K562 (cell line): ENCODE data around the gene CCNY. TPM values are rescaled to one million over a fixed set of nuclear protein-coding genes. Genes with fewer than 3 reads are reported as not detected.
A peak's percentile ranks its signal among the peaks of the same experiment; 100 is the strongest.

Experiments used
- ATAC-seq: fragments of 200-7000 bp; cut with Tn5 transposase; 3 replicates; pipeline ENCODE4 v1.9.1; 2020; ENCODE audit warnings: moderate library complexity
- BruUV-seq: library from RNA; stranded (reverse); fragments of 400-500 nt; replicated peaks from 2 replicates; lab custom pipeline; 2021; lab: Mats Ljungman, UMichigan
- CTCF ChIA-PET: fragments of 300-600 bp; formaldehyde crosslinking; extraction: SDS; loops from one replicate; lab custom pipeline; 2021; ENCODE audit warnings: low intra/inter-chr PET ratio; lab: Yijun Ruan, JAX
- POLR2A ChIA-PET: fragments of 300-600, 350-650 bp; sonication (Branson Sonifier 250); formaldehyde crosslinking; extraction: SDS; loops from one replicate; lab custom pipeline; 2021; ENCODE audit warnings: antibody characterized with exemption, inconsistent platforms; lab: Yijun Ruan, JAX
- DNase-seq, 4 experiments: peaks; one replicate each; pipeline versions ENCODE4 v3.0.0 to v3.0.0-alpha.2; 2011 to 2018; ENCODE audit warnings: low spot score in 3 of 4, mixed read lengths in 3 of 4; ENCODE audit errors: extremely low read depth in 1 of 4
- FAIRE-seq: peaks from 2 replicates; lab custom pipeline; 2011; peaks lifted over from hg19 to GRCh38; lab: Jason Lieb, UNC
- H2AFZ ChIP-seq: 2 replicates; pipeline ENCODE4 v1.6.0; 2011; ENCODE audit warnings: low read depth, low read length, control low read depth, inconsistent platforms
- H3K27ac ChIP-seq: fragments of 200-600 bp; 3 replicates; pipeline ENCODE4 v1.8.0; 2011; ENCODE audit warnings: low read depth, mild to moderate bottlenecking, control low read depth, inconsistent platforms, low read length, moderate library complexity, mixed read lengths; ENCODE audit errors: extremely low read depth
- H3K27me3 ChIP-seq, 2 experiments: fragments of 300-600 bp in 1 of 2; 2 replicates in 1 of 2; 3 replicates in 1 of 2; pipeline versions ENCODE4 v1.6.0 to v1.8.0; 2011; ENCODE audit warnings: inconsistent platforms in 2 of 2, low read length in 2 of 2, mild to moderate bottlenecking in 1 of 2, mixed read lengths in 1 of 2, moderate library complexity in 1 of 2; ENCODE audit not compliant: control insufficient read depth in 2 of 2, insufficient read depth in 2 of 2
- H3K36me3 ChIP-seq: fragments of 300-600 bp; 3 replicates; pipeline ENCODE4 v1.8.0; 2011; ENCODE audit warnings: mild to moderate bottlenecking, low read length, inconsistent platforms; ENCODE audit not compliant: control insufficient read depth, insufficient read depth
- H3K4me1 ChIP-seq, 2 experiments: fragments of 200-600 bp in 1 of 2; replicated peaks in 1 of 2; 2 replicates in 1 of 2; 3 replicates in 1 of 2; pipeline versions ENCODE4 v1.5.1 to v1.8.0; 2011; ENCODE audit warnings: inconsistent platforms in 2 of 2, low read length in 2 of 2, mild to moderate bottlenecking in 1 of 2, mixed read lengths in 1 of 2, moderate library complexity in 1 of 2; ENCODE audit not compliant: control insufficient read depth in 2 of 2, insufficient read depth in 2 of 2
- H3K4me2 ChIP-seq: 2 replicates; pipeline ENCODE4 v1.6.1; 2011; ENCODE audit warnings: low read length, control low read depth, inconsistent platforms, mixed read lengths; ENCODE audit not compliant: insufficient read depth
- H3K4me3 ChIP-seq: fragments of 200-600 bp; sonication (generic), shearing (Covaris generic); 2 replicates; pipeline ENCODE4 v1.5.1; 2016; ENCODE audit warnings: control low read depth, inconsistent platforms
- H3K79me2 ChIP-seq: fragments of 200-600 bp; 3 replicates; pipeline ENCODE4 v1.8.0; 2011; ENCODE audit warnings: low read length, inconsistent platforms; ENCODE audit not compliant: control insufficient read depth, insufficient read depth
- H3K9ac ChIP-seq, 2 experiments: 2 replicates each; pipeline versions ENCODE4 v1.6.0 to v1.6.1; 2011; ENCODE audit warnings: low read depth in 2 of 2, low read length in 2 of 2, control low read depth in 1 of 2, inconsistent platforms in 1 of 2, mild to moderate bottlenecking in 1 of 2, mixed read lengths in 1 of 2; ENCODE audit not compliant: insufficient read depth in 1 of 2
- H3K9me1 ChIP-seq: one replicate; pipeline ENCODE4 v1.6.0; 2011; ENCODE audit warnings: inconsistent platforms, mild to moderate bottlenecking, low read length, moderate library complexity; ENCODE audit not compliant: control insufficient read depth, insufficient read depth
- H3K9me3 ChIP-seq: replicated peaks from 2 replicates; pipeline ENCODE4 v1.5.1; 2011; ENCODE audit warnings: low read depth, low read length, inconsistent platforms; ENCODE audit not compliant: control insufficient read depth, insufficient read depth
- H4K20me1 ChIP-seq: replicated peaks from 2 replicates; pipeline ENCODE4 v1.6.1; 2011; ENCODE audit warnings: low read length, inconsistent platforms, mixed read lengths; ENCODE audit not compliant: control insufficient read depth, insufficient read depth
- ARID1B ChIP-seq: fragments of 450-650 bp; IDR thresholded peaks from 2 replicates; pipeline ENCODE4 v1.6.1; 2016; ENCODE audit warnings: antibody characterized with exemption, mild to moderate bottlenecking, inconsistent platforms
- CTBP1 ChIP-seq: fragments of 450-650 bp; IDR thresholded peaks from 2 replicates; pipeline ENCODE4 v1.6.1; 2016; ENCODE audit warnings: borderline replicate concordance
- FOXK2 ChIP-seq, 2 experiments: fragments of 450-650 bp; IDR thresholded peaks in 1 of 2; conservative IDR thresholded peaks in 1 of 2; 2 replicates each; pipeline ENCODE4 v1.6.1; 2016; ENCODE audit warnings: low read depth in 2 of 2, mild to moderate bottlenecking in 1 of 2
- JUN ChIP-seq, 2 experiments: sonication (generic) in 1 of 2; formaldehyde crosslinking in 1 of 2; IDR thresholded peaks; 2 replicates each; pipeline versions ENCODE4 v1.6.1 to v1.8.0; 2012 to 2022; ENCODE audit warnings: borderline replicate concordance in 2 of 2, mild to moderate bottlenecking in 2 of 2, improper control_type of control experiment in 1 of 2, low read depth in 1 of 2, low read length in 1 of 2, missing genetic modification reagents in 1 of 2
- MCM2 ChIP-seq: fragments of 450-650 bp; IDR thresholded peaks from 2 replicates; pipeline ENCODE4 v1.6.1; 2017; ENCODE audit warnings: low read depth, mild to moderate bottlenecking
- NR1H2 ChIP-seq: sonication (generic); formaldehyde crosslinking; IDR thresholded peaks from 2 replicates; pipeline ENCODE4 v1.4.0; 2020; ENCODE audit warnings: mild to moderate bottlenecking, missing genetic modification reagents
- PHB ChIP-seq: fragments of 250-450 bp; sonication (Bioruptor Pico); IDR thresholded peaks from 2 replicates; pipeline ENCODE4 v1.5.0; 2021
- PHF8 ChIP-seq: fragments of 200-600 bp; sonication (generic); IDR thresholded peaks from 2 replicates; pipeline ENCODE4 v1.6.1; 2012; ENCODE audit warnings: mixed run types, mild to moderate bottlenecking, inconsistent platforms, low read length, moderate library complexity, borderline replicate concordance
- POLR2B ChIP-seq: fragments of 450-650 bp; IDR thresholded peaks from 2 replicates; pipeline ENCODE4 v1.6.1; 2018; ENCODE audit warnings: low read depth; ENCODE audit not compliant: partially characterized antibody
- POLR3G ChIP-seq: IDR thresholded peaks from 2 replicates; pipeline ENCODE4 v1.6.1; 2011; ENCODE audit not compliant: insufficient read length, insufficient replicate concordance; ENCODE audit errors: extremely low read depth
- POU5F1 ChIP-seq: fragments of 150-350 bp; IDR thresholded peaks from 2 replicates; pipeline ENCODE4 v1.6.1; 2014; ENCODE audit warnings: borderline replicate concordance, low read length, low read depth, mild to moderate bottlenecking; ENCODE audit not compliant: partially characterized antibody
- TRIM24 ChIP-seq, 2 experiments: fragments of 450-650 bp; IDR thresholded peaks; 2 replicates each; pipeline ENCODE4 v1.6.1; 2016
- TRIM28 ChIP-seq: fragments of 450-650 bp; IDR thresholded peaks from 2 replicates; pipeline ENCODE4 v1.6.1; 2017
- U2AF2 ChIP-seq: fragments of 200-400 bp; formaldehyde crosslinking; optimal IDR thresholded peaks from 2 replicates; pipeline ENCODE3; 2017; ENCODE audit warnings: low read depth, mild to moderate bottlenecking, low read length
- ZFX ChIP-seq: sonication (generic); formaldehyde crosslinking; IDR thresholded peaks from 2 replicates; pipeline ENCODE4 v1.8.0; 2022; ENCODE audit warnings: mild to moderate bottlenecking, missing genetic modification reagents, moderate library complexity
- WGBS: fragments of 100-300 bp; shearing (Covaris generic); methylation state at CpG from one replicate; pipeline ENCODE4 v1.1.6; 2016; ENCODE audit warnings: low coverage, mixed read lengths; ENCODE audit not compliant: insufficient coverage; ENCODE audit errors: missing lambda C conversion rate; 5-methylcytosine and 5-hydroxymethylcytosine counted together
- in situ Hi-C: fragments of 300-500 bp; cut with MboI; formaldehyde crosslinking; loops from 4 replicates; pipeline ENCODE4 v1.15.0; 2018; ENCODE audit warnings: inconsistent platforms, mixed read lengths
- intact Hi-C: fragments of 100-400 bp; cut with micrococcal nuclease; formaldehyde crosslinking; loops from 2 replicates; pipeline ENCODE4 v1.14.2; 2022
- polyA plus RNA-seq, 8 experiments: library from polyadenylated mRNA; depleted of rRNA in 4 of 8; stranded (reverse) in 5 of 8; unstranded in 3 of 8; fragments of >200 nt; fragmentation: Nextera tagmentation in 2 of 8; fragmentation: Illumina TruSeq in 1 of 8; extraction: Ambion mirVana in 2 of 8; extraction: Trizol in 1 of 8; gene quantifications; 2 replicates each; pipeline versions ENCODE4 v1.2.1 to v1.2.3, GENCODE V29; 2011 to 2014; ENCODE audit warnings: inconsistent platforms in 1 of 8, missing spikeins in 1 of 8
- total RNA-seq, 7 experiments: library from RNA; depleted of rRNA in 6 of 7; stranded (reverse); fragments of >200 nt in 6 of 7; fragmentation: Illumina TruSeq in 2 of 7; extraction: Trizol in 2 of 7; gene quantifications; 2 replicates each; pipeline versions ENCODE4 v1.2.1 to v1.2.3, GENCODE V29; 2011 to 2021; ENCODE audit warnings: low replicate concordance in 1 of 7

The CCNY gene
- total and polyA plus RNA-seq, 9 of the 15 experiments (the other 6 are each of a cell fraction or from before 2014, with no cell fraction given): 8.4 to 109 (median 38.6) TPM

- no peak for TF ChIP-seq NR1H2 (CRISPR knock-in tag)
- 0 out of 4 replicates have a peak, but pooled peaks of 1 of the 2 experiments have one; percentile 23 for TF ChIP-seq FOXK2 (conservative IDR thresholded peaks at IDR 0.05 in 1 of 2, IDR thresholded peaks at IDR 0.05 in 1 of 2; ENCODE audit: low read depth in 2 of 2)
- TF ChIP-seq ZFX: no peak
- TF ChIP-seq CTBP1: no peak
- peak in 1 of 2 experiments; percentile 59; a peak in 2 of 4 replicates for TF ChIP-seq TRIM24 (IDR thresholded peaks at IDR 0.05)
- TF ChIP-seq JUN (IDR thresholded peaks at IDR 0.05; ENCODE audit: borderline replicate concordance, low read depth, low read length): no peak
- TF ChIP-seq JUN (CRISPR knock-in tag; IDR thresholded peaks at IDR 0.05; ENCODE audit: borderline replicate concordance): no peak
- no peak for TF ChIP-seq POLR2B
- peak; percentile 78; the same call in 1 of the 2 replicates for TF ChIP-seq TRIM28
These were observed 102.6 kb downstream of the CCNY start (continued) for GRCh38 chr10:35438718-35439571.

GRCh38 chr10:35440016-35440415, 103.7 kb downstream of the CCNY start:
- 68% methylated on average over 2 of the region's 2 CpGs for WGBS
- H3K9ac ChIP-seq: peak overlapping the region in 1 of 2 experiments; percentile 32; a peak in 1 of 4 replicates
- CTCF ChIA-PET: no interaction called here
- H3K4me1 ChIP-seq: no peaks in the 10 kb centered on the region
- H4K20me1 ChIP-seq: no peaks in the 10 kb centered on the region
- no peak overlapping the region for H3K4me2 ChIP-seq
- POLR2A ChIA-PET: interaction anchor here (1.2 to 2.3 kb wide), 3 partner anchors 11 to 25 kb away, joined by 3 to 11 read pairs (median 4); no protein-coding TSS in a partner anchor
- intact Hi-C loops (no loop called here), in situ Hi-C loops (no loop called here)
- FAIRE-seq (peak; percentile 49), DNase-seq (no peak), ATAC-seq (peak; percentile 26; the same call in 1 of the 3 replicates)
- H3K4me3 ChIP-seq: no peak overlapping the region
- H2AFZ ChIP-seq: no peak overlapping the region
- H3K27ac ChIP-seq: no peak overlapping the region
- no TSS peak for BruUV-seq
- no peaks in the 10 kb centered on the region for H3K9me1 ChIP-seq
- peaks cover 95% of the 10 kb centered on the region for H3K79me2 ChIP-seq
- H3K9me3 ChIP-seq: peaks cover 18% of the 10 kb centered on the region
- no peaks in the 10 kb centered on the region for H3K27me3 ChIP-seq
- peaks cover 3% of the 10 kb centered on the region; the same call in 1 of the 3 replicates for H3K36me3 ChIP-seq
- TF ChIP-seq POLR3G (no peak), PHB (CRISPR knock-in tag) (no peak), PHF8 (no peak), U2AF2 (no peak), MCM2 (no peak), POU5F1 (no peak), ARID1B (no peak)
